HepG2 (cell line): Measurements from ENCODE around the gene GATAD2B. TPM values are rescaled to one million over a fixed set of nuclear protein-coding genes. Genes with fewer than 3 reads are reported as not detected.

ENCODE experiments used
- ATAD3A ChIP-seq: sonication (generic); formaldehyde crosslinking; IDR thresholded peaks from 2 replicates; pipeline ENCODE4 v1.4.0; 2020; ENCODE audit warnings: missing genetic modification reagents
- ATF7-NPFF ChIP-seq: sonication (generic); formaldehyde crosslinking; IDR thresholded peaks from 2 replicates; pipeline ENCODE4 v1.8.1; 2023; ENCODE audit warnings: mild to moderate bottlenecking, low read depth, missing genetic modification reagents, moderate library complexity
- FOXK1 ChIP-seq: sonication (generic); formaldehyde crosslinking; IDR thresholded peaks from 2 replicates; pipeline ENCODE4 v1.4.0; 2020; ENCODE audit warnings: low read depth, missing genetic modification reagents, borderline replicate concordance
- FOXM1 ChIP-seq: sonication (generic); formaldehyde crosslinking; IDR thresholded peaks from 2 replicates; pipeline ENCODE4 v1.5.0; 2020; ENCODE audit warnings: missing genetic modification reagents
- HMGXB4 ChIP-seq, 2 experiments: sonication (generic) in 1 of 2; formaldehyde crosslinking in 1 of 2; IDR thresholded peaks; 2 replicates each; pipeline versions ENCODE4 v1.4.0 to v1.6.1; 2018 to 2020; ENCODE audit warnings: missing genetic modification reagents in 2 of 2, borderline replicate concordance in 1 of 2, low read depth in 1 of 2, mild to moderate bottlenecking in 1 of 2, missing biosample characterization in 1 of 2
- LBX2 ChIP-seq: sonication (generic); formaldehyde crosslinking; IDR thresholded peaks from 2 replicates; pipeline ENCODE4 v1.5.0; 2020; ENCODE audit warnings: missing genetic modification reagents, mild to moderate bottlenecking, borderline replicate concordance
- MTA1 ChIP-seq: sonication (generic); formaldehyde crosslinking; IDR thresholded peaks from 2 replicates; pipeline ENCODE4 v1.4.0; 2020; ENCODE audit warnings: missing genetic modification reagents, mild to moderate bottlenecking, borderline replicate concordance
- PLRG1 ChIP-seq: fragments of 450-650 bp; conservative IDR thresholded peaks from 2 replicates; pipeline ENCODE4 v1.6.1; 2016
- PTBP1 ChIP-seq: fragments of 200-400 bp; formaldehyde crosslinking; IDR thresholded peaks from 2 replicates; pipeline ENCODE4 v1.6.1; 2018; ENCODE audit warnings: low read length, low read depth; ENCODE audit not compliant: poor library complexity, severe bottlenecking
- SMC3 ChIP-seq: IDR thresholded peaks from 2 replicates; pipeline ENCODE4 v1.6.1; 2011; ENCODE audit warnings: low read length, improper control_type of control experiment
- SRF ChIP-seq: IDR thresholded peaks from 2 replicates; pipeline ENCODE4 v1.6.1; 2011; ENCODE audit warnings: mild to moderate bottlenecking, low read depth, low read length, moderate library complexity
- WIZ ChIP-seq: sonication (generic); formaldehyde crosslinking; IDR thresholded peaks from 2 replicates; pipeline ENCODE4 v1.5.1; 2020; ENCODE audit warnings: mild to moderate bottlenecking, missing genetic modification reagents
- ZNF224 ChIP-seq: sonication (generic); formaldehyde crosslinking; IDR thresholded peaks from 2 replicates; pipeline ENCODE4 v1.5.0; 2020; ENCODE audit warnings: mild to moderate bottlenecking, missing genetic modification reagents
- ZNF451 ChIP-seq: sonication (generic); formaldehyde crosslinking; IDR thresholded peaks from 2 replicates; pipeline ENCODE4 v1.5.0; 2020; ENCODE audit warnings: mild to moderate bottlenecking, missing genetic modification reagents
- ZNF503 ChIP-seq: sonication (generic); formaldehyde crosslinking; IDR thresholded peaks from 2 replicates; pipeline ENCODE4 v1.4.0; 2020; ENCODE audit warnings: missing genetic modification reagents
- ZNF597 ChIP-seq: sonication (generic); formaldehyde crosslinking; IDR thresholded peaks from 2 replicates; pipeline ENCODE4 v1.5.0; 2020; ENCODE audit warnings: missing genetic modification reagents
- ZNF615 ChIP-seq: sonication (generic); formaldehyde crosslinking; IDR thresholded peaks from 2 replicates; pipeline ENCODE4 v1.5.0; 2020; ENCODE audit warnings: mild to moderate bottlenecking, missing genetic modification reagents, borderline replicate concordance
- ZNF710 ChIP-seq: sonication (generic); formaldehyde crosslinking; IDR thresholded peaks from 2 replicates; pipeline ENCODE4 v1.5.0; 2020; ENCODE audit warnings: mild to moderate bottlenecking, missing genetic modification reagents, borderline replicate concordance
- ZNF737 ChIP-seq: sonication (generic); formaldehyde crosslinking; IDR thresholded peaks from 2 replicates; pipeline ENCODE4 v1.5.0; 2020; ENCODE audit warnings: missing genetic modification reagents, mild to moderate bottlenecking, borderline replicate concordance
- polyA plus RNA-seq, 8 experiments: library from polyadenylated mRNA; depleted of rRNA in 3 of 8; stranded (reverse) in 7 of 8; unstranded in 1 of 8; fragments of >200 nt; fragmentation: Illumina TruSeq in 4 of 8; extraction: Trizol in 4 of 8; gene quantifications; 2 replicates each; pipeline versions ENCODE4 v1.2.1 to v1.2.3, GENCODE V29; 2011 to 2016; ENCODE audit warnings: low read depth in 4 of 8, missing spikeins in 1 of 8, mixed read lengths in 1 of 8; ENCODE audit not compliant: insufficient read depth in 1 of 8
- total RNA-seq, 5 experiments: library from RNA; depleted of rRNA; stranded (reverse); fragments of >200 nt; fragmentation: Illumina TruSeq; extraction: Trizol; gene quantifications; 2 replicates each; pipeline ENCODE4 v1.2.3, GENCODE V29; 2016; ENCODE audit warnings: low read depth in 1 of 5

Gene GATAD2B
- total and polyA plus RNA-seq, 2 of the 13 experiments (the other 11 are each of a cell fraction or from before 2014, with no cell fraction given): 3.2 to 5.2 TPM

- TF ChIP-seq ZNF710 (CRISPR knock-in tag) (no peak), MTA1 (CRISPR knock-in tag) (0 out of 2 replicates have a peak, but pooled peaks have one; percentile 27), ZNF597 (CRISPR knock-in tag) (no peak), LBX2 (CRISPR knock-in tag) (no peak), FOXM1 (CRISPR knock-in tag) (no peak), SRF (no peak), ZNF503 (no peak), WIZ (no peak), ZNF615 (no peak), FOXK1 (CRISPR knock-in tag) (peak; percentile 89; the same call in 1 of the 2 replicates), ZNF451 (CRISPR knock-in tag) (no peak), ZNF224 (no peak), ZNF737 (CRISPR knock-in tag) (no peak), SMC3 (peak; percentile 1; the same call in 1 of the 2 replicates), HMGXB4 (CRISPR knock-in tag; IDR thresholded peaks at IDR 0.05; ENCODE audit: borderline replicate concordance in 1 of 2, low read depth in 1 of 2) (0 out of 4 replicates have a peak, but pooled peaks of 1 of the 2 experiments have one; percentile 41), PLRG1 (no peak), ATAD3A (CRISPR knock-in tag) (no peak), ATF7-NPFF (CRISPR knock-in tag) (no peak), PTBP1 (no peak)
Observed at GRCh38 chr1:153953859-153954365, 31.1 kb upstream of the GATAD2B start (continued).
